PFSK-1 (cell line): ENCODE data around the gene LRIG3.

ENCODE experiments used
- POLR2AphosphoS5 ChIP-seq: IDR thresholded peaks from 2 replicates; pipeline ENCODE4 v1.6.1; 2012; ENCODE audit warnings: low read depth, mild to moderate bottlenecking, control low read depth, low read length, moderate library complexity
- TAF1 ChIP-seq: IDR thresholded peaks from 2 replicates; pipeline ENCODE4 v1.6.1; 2012; ENCODE audit warnings: low read length, control low read depth, borderline replicate concordance; ENCODE audit not compliant: insufficient read depth
- TF ChIP-seq, protein P1 (sequence below), 2 experiments: IDR thresholded peaks; 2 replicates each; pipeline versions ENCODE4 v1.6.1 to v1.8.0; 2011 to 2012; ENCODE audit warnings: low read depth in 2 of 2, low read length in 2 of 2, control low read depth in 1 of 2, inconsistent platforms in 1 of 2, mild to moderate bottlenecking in 1 of 2, moderate library complexity in 1 of 2; ENCODE audit not compliant: insufficient read depth in 1 of 2

DNA sequence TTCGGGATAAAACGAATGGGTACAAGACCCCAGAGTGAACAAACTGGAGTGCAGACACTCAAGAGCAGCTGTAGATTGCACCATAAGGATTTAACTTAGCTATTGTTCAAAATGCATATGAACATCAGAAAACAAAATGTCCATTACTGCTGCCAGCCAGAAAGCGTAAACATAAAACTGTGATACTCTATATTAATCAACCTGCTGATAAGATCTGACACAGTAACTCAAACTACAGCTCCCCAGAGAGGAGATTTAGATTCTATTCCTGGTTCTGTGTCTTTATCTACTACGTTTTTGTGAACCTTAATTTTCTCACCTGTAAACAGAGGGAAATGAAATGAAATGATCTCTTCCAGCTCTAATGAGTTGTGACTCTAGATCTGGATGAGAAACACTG is 22.3 kb downstream of the LRIG3 start:
- no peak for TF ChIP-seq POLR2AphosphoS5
- TF ChIP-seq, protein P1, sequence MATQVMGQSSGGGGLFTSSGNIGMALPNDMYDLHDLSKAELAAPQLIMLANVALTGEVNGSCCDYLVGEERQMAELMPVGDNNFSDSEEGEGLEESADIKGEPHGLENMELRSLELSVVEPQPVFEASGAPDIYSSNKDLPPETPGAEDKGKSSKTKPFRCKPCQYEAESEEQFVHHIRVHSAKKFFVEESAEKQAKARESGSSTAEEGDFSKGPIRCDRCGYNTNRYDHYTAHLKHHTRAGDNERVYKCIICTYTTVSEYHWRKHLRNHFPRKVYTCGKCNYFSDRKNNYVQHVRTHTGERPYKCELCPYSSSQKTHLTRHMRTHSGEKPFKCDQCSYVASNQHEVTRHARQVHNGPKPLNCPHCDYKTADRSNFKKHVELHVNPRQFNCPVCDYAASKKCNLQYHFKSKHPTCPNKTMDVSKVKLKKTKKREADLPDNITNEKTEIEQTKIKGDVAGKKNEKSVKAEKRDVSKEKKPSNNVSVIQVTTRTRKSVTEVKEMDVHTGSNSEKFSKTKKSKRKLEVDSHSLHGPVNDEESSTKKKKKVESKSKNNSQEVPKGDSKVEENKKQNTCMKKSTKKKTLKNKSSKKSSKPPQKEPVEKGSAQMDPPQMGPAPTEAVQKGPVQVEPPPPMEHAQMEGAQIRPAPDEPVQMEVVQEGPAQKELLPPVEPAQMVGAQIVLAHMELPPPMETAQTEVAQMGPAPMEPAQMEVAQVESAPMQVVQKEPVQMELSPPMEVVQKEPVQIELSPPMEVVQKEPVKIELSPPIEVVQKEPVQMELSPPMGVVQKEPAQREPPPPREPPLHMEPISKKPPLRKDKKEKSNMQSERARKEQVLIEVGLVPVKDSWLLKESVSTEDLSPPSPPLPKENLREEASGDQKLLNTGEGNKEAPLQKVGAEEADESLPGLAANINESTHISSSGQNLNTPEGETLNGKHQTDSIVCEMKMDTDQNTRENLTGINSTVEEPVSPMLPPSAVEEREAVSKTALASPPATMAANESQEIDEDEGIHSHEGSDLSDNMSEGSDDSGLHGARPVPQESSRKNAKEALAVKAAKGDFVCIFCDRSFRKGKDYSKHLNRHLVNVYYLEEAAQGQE (IDR thresholded peaks at IDR 0.05; ENCODE audit: insufficient read depth in 1 of 2, low read depth in 2 of 2, low read length in 2 of 2) = no peak
- TF ChIP-seq TAF1 = no peak
